Calu3 (cell line): ENCODE results near the gene KIRREL3. TPM values are rescaled to one million over a fixed set of nuclear protein-coding genes. Genes with fewer than 3 reads are reported as not detected.
"Not testable (repeated sequence)": the region's sequence is repeated elsewhere in the genome, so short reads cannot be mapped to it uniquely, and the experiment has no call there.

Experiments used
- BruUV-seq: library from RNA; stranded (reverse); fragments of 400-500 nt; replicated peaks from 2 replicates; lab custom pipeline; 2021; lab: Mats Ljungman, UMichigan
- CTCF ChIA-PET: fragments of 300-600 bp; sonication (Branson Sonifier 250); formaldehyde crosslinking; loops from one replicate; lab custom pipeline; 2022; ENCODE audit warnings: antibody characterized with exemption; lab: Charles Lee
- DNase-seq: peaks from one replicate; pipeline ENCODE4 v3.0.0; 2022
- H3K27ac Mint-ChIP-seq: one replicate; pipeline ENCODE4 v1.8.0; 2022; ENCODE audit warnings: mixed read lengths; ENCODE audit not compliant: unreplicated experiment
- H3K27me3 Mint-ChIP-seq: one replicate; pipeline ENCODE4 v1.8.0; 2022; ENCODE audit warnings: mixed read lengths; ENCODE audit not compliant: unreplicated experiment
- H3K36me3 Mint-ChIP-seq: one replicate; pipeline ENCODE4 v1.8.0; 2022; ENCODE audit warnings: mild to moderate bottlenecking, moderate library complexity, mixed read lengths; ENCODE audit not compliant: insufficient read depth, unreplicated experiment
- H3K4me1 Mint-ChIP-seq: one replicate; pipeline ENCODE4 v1.8.0; 2022; ENCODE audit warnings: mild to moderate bottlenecking, low read depth, mixed read lengths; ENCODE audit not compliant: unreplicated experiment
- H3K4me3 Mint-ChIP-seq: one replicate; pipeline ENCODE4 v1.8.0; 2022; ENCODE audit warnings: mild to moderate bottlenecking, low read depth, moderate library complexity, mixed read lengths; ENCODE audit not compliant: unreplicated experiment
- H3K9me3 Mint-ChIP-seq: one replicate; pipeline ENCODE4 v1.8.0; 2022; ENCODE audit warnings: low read depth, mixed read lengths; ENCODE audit not compliant: unreplicated experiment
- intact Hi-C: fragments of 100-400 bp; cut with micrococcal nuclease; formaldehyde crosslinking; loops from one replicate; pipeline ENCODE4 v1.10.0; 2022; ENCODE audit not compliant: unreplicated experiment
- total RNA-seq: library from RNA; stranded (reverse); gene quantifications from 2 replicates; pipeline ENCODE4 v1.2.3, GENCODE V29; 2022
- TF ChIP-seq, protein P1 (sequence below): fragments of 200-600 bp; IDR thresholded peaks from one replicate; pipeline ENCODE4 v1.8.0; 2022; ENCODE audit warnings: antibody characterized with exemption; ENCODE audit not compliant: unreplicated experiment

KIRREL3 gene
- total RNA-seq, 1 experiment from 2014 or later = 0.26 TPM

DNA sequence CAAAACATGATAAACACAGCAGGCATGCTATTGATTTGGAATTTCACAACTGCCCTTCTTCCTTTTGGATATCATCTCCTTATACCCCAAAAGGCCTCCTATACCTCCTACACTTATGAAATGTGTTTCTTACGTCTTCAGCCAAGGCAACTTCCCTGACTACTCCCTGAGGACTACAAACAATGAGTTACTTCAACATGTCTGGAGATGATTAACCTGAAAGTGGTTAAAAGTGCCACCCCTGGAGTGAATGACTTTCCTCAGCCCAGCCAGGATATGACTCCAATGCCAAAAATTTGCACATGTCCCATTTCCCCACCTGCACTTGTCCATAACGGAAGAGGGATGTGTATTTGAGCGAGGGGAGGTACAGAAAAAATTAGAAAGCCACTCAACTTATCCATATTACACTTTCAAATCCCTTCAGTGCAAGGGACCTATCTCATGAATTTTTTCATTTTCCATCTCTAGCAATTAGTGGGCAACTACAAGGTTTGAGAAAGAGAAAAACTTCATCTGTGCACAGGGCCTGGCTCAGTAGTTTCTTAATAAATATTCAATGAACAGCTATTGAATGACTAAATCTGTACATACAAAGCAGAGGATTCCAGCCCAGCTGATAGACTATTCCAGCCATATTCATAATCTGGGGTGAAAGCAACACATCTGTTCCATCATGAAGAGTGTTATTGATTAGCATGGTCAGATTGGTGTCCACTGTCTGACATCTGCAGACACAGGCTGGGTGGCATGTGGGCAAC lies 36.8 kb downstream of the KIRREL3 start:
- no peaks in the 10 kb centered on the region for H3K27me3 Mint-ChIP-seq
- peak overlapping the region; percentile 98 for H3K27ac Mint-ChIP-seq
- H3K4me3 Mint-ChIP-seq = peak overlapping the region; percentile 54
- TF ChIP-seq, protein P1, sequence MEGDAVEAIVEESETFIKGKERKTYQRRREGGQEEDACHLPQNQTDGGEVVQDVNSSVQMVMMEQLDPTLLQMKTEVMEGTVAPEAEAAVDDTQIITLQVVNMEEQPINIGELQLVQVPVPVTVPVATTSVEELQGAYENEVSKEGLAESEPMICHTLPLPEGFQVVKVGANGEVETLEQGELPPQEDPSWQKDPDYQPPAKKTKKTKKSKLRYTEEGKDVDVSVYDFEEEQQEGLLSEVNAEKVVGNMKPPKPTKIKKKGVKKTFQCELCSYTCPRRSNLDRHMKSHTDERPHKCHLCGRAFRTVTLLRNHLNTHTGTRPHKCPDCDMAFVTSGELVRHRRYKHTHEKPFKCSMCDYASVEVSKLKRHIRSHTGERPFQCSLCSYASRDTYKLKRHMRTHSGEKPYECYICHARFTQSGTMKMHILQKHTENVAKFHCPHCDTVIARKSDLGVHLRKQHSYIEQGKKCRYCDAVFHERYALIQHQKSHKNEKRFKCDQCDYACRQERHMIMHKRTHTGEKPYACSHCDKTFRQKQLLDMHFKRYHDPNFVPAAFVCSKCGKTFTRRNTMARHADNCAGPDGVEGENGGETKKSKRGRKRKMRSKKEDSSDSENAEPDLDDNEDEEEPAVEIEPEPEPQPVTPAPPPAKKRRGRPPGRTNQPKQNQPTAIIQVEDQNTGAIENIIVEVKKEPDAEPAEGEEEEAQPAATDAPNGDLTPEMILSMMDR = no peak
- CTCF ChIA-PET = no interaction called here
- peaks cover 45% of the 10 kb centered on the region for H3K4me1 Mint-ChIP-seq
- H3K9me3 Mint-ChIP-seq = peaks cover 2% of the 10 kb centered on the region
- intact Hi-C loops = loop anchor here (2.0 to 5.0 kb wide), 2 partner anchors 91 to 147 kb away; no protein-coding TSS in a partner anchor
- DNase-seq = peak; percentile 59
- no TSS peak for BruUV-seq
- no peaks in the 10 kb centered on the region for H3K36me3 Mint-ChIP-seq

DNA sequence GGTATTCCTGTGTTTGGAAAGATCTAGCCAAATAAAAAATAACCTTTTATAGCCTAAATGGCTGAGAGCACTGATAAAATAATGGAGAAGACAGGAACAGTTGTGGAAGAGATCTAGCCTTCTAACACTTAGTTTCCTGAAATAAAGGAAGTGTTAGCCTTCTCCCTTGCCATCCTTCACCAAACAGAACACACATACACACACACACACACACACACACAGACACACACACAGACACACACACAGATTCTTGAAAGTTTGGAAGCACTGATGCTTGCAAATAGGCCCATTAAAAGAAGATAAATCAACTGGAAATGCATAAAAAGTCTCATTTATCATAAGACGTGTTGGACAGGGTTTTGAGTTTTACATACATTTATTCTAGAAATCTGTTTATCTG lies 37.5 kb downstream of the KIRREL3 start:
- intact Hi-C loops = loop anchor here (2.0 to 5.0 kb wide), 2 partner anchors 91 to 146 kb away; no protein-coding TSS in a partner anchor
- H3K4me1 Mint-ChIP-seq = peaks cover 41% of the 10 kb centered on the region
- peaks cover 2% of the 10 kb centered on the region for H3K9me3 Mint-ChIP-seq
- TF ChIP-seq, protein P1 = no peak
- H3K4me3 Mint-ChIP-seq = peak overlapping the region; percentile 54
- CTCF ChIA-PET = no interaction called here
- peak overlapping the region; percentile 98 for H3K27ac Mint-ChIP-seq
- H3K36me3 Mint-ChIP-seq = no peaks in the 10 kb centered on the region
- H3K27me3 Mint-ChIP-seq = no peaks in the 10 kb centered on the region
- peak; percentile 14 for DNase-seq
- no TSS peak for BruUV-seq

DNA sequence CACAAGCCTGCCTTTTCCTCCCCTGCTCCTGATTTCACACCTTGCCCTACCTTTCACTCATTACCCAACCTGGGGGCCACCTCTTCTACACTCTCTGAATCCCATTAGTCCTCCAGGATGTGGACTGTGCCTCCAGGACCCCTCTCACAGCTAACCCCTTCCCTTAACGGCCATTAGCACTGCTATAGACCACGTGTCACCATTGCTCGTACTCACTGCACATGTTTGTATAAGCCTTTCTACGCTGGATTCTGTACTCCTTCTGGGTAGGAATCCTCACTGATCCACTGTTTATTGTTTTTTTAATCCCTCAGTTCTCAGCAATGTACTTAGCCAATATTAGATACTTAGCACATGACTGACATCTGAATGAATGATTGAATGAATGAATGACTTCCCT lies 40.9 kb downstream of the KIRREL3 start:
- no peak for DNase-seq
- intact Hi-C loops = loop anchor here (5.0 kb wide), 1 partner anchor 87 kb away; no protein-coding TSS in a partner anchor
- H3K36me3 Mint-ChIP-seq = no peaks in the 10 kb centered on the region
- H3K9me3 Mint-ChIP-seq = peaks cover 5% of the 10 kb centered on the region
- no peaks in the 10 kb centered on the region for H3K27me3 Mint-ChIP-seq
- BruUV-seq = no TSS peak
- TF ChIP-seq, protein P1 = no peak
- H3K4me1 Mint-ChIP-seq = peaks cover 30% of the 10 kb centered on the region
- CTCF ChIA-PET = no interaction called here
- H3K27ac Mint-ChIP-seq = no peak overlapping the region
- no peak overlapping the region for H3K4me3 Mint-ChIP-seq

DNA sequence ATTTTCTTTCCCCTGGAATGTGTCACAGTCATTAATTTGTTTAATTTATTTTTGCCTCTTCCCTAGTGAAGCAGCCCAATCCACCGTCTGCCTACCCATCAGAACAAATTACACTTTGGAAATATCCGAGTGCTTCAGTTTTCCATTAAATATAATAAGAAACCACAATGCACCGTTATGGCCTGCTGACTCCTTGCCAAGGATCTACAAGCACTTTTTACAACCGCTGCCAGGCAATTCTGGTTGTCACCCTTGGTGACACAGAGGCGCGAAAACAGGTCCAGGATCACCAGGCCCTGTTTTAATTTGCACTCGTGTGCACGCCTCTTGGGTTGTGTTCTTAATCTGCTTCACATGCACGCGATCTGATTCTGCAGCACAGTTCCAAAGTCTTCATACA lies 43.9 kb downstream of the KIRREL3 start:
- no TSS peak for BruUV-seq
- no peak overlapping the region for H3K4me3 Mint-ChIP-seq
- no peaks in the 10 kb centered on the region for H3K27me3 Mint-ChIP-seq
- CTCF ChIA-PET = no interaction called here
- peaks cover 3% of the 10 kb centered on the region for H3K9me3 Mint-ChIP-seq
- H3K27ac Mint-ChIP-seq = no peak overlapping the region
- TF ChIP-seq, protein P1 = no peak
- intact Hi-C loops = no loop called here
- no peak for DNase-seq
- H3K36me3 Mint-ChIP-seq = no peaks in the 10 kb centered on the region
- no peaks in the 10 kb centered on the region for H3K4me1 Mint-ChIP-seq

DNA sequence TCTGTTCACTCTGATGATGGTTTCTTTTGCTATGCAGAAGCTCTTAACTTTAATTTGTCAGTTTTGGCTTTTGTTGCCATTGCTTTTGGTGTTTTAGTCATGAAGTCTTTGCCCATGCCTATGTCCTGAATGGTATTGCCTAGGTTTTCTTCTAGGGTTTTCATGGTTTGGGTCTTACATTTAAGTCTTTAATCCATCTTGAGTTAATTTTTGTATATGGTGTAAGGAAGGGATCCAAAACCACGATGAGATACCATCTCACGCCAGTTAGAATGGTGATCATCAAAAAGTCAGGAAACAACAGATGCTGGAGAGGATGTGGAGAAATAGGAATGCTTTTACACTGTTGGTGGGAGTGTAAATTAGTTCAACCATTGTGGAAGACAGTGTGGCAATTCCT lies 48.0 kb downstream of the KIRREL3 start:
- DNase-seq, intact Hi-C loops, H3K27me3 Mint-ChIP-seq, H3K9me3 Mint-ChIP-seq, H3K36me3 Mint-ChIP-seq, H3K4me3 Mint-ChIP-seq, H3K27ac Mint-ChIP-seq, H3K4me1 Mint-ChIP-seq, CTCF ChIA-PET, BruUV-seq: not testable (repeated sequence)
